Measurements from ENCODE around the gene UNC79. TPM values are rescaled to one million over a fixed set of nuclear protein-coding genes. Genes with fewer than 3 reads are reported as not detected.
"Not testable (repeated sequence)": the region's sequence is repeated elsewhere in the genome, so short reads cannot be mapped to it uniquely, and the experiment has no call there.

UNC79 gene
- total and polyA plus RNA-seq, 7 experiments from 2014 or later, result 0.05 to 0.15 (median 0.08) TPM; not detected in 3

DNA sequence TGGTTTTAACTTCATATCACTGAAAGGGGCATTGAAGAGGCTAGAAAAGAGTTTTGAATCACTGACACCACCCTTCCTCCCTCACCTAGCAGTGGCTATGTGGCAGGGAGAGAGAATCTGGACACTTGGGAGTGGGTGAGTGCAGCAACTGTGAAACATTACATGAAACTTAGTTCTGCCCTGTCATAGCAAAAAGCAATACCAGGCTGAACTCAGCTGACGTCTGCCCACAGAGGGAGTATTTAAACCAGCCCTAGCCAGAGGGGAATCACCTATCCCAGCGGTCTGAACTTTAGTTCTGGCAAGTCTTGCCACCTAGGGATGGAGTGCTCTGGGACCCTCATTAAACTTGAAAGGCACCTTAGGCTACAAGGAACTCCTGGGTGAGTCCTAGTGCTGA lies 20.7 kb upstream of the UNC79 start:
- Histone ChIP-seq H3K27ac (ENCODE audit: low read depth, low read length) (no peak overlapping the region), H3K36me3 (ENCODE audit: control insufficient read depth in 2 of 3, insufficient read depth in 3 of 3, low read length in 3 of 3) (no peaks in the 10 kb centered on the region), H3K4me3 (ENCODE audit: low read length) (no peak overlapping the region), H3K9me3 (ENCODE audit: control insufficient read depth in 2 of 3, low read length in 3 of 3) (no peaks in the 10 kb centered on the region), H3K27me3 (ENCODE audit: control insufficient read depth in 2 of 2, insufficient read depth in 2 of 2, low read length in 2 of 2) (peaks cover 0 to 4% of the 10 kb centered on the region in 2 donors), H3K4me1 (ENCODE audit: control insufficient read depth in 2 of 2, insufficient read depth in 2 of 2, low read length in 2 of 2) (no peaks in the 10 kb centered on the region)
- intact Hi-C loops (cut with micrococcal nuclease), result no loop called here
- peaks cover 0 to 7% (median 0%) of the 10 kb centered on the region in 5 donors for H3K36me3 Mint-ChIP-seq
- ATAC-seq (no peak), DNase-seq (no peak)
- no peak overlapping the region for H3K4me3 Mint-ChIP-seq
- H3K9me3 Mint-ChIP-seq, result peaks cover 0 to 31% (median 13%) of the 10 kb centered on the region in 11 donors
- ChIA-PET POLR2A (no interaction called here), CTCF (no interaction called here)
- H3K27me3 Mint-ChIP-seq, result peaks cover 0 to 14% (median 4%) of the 10 kb centered on the region in 5 donors
- no peaks in the 10 kb centered on the region for H3K4me1 Mint-ChIP-seq
- H3K27ac Mint-ChIP-seq, result no peak overlapping the region

DNA sequence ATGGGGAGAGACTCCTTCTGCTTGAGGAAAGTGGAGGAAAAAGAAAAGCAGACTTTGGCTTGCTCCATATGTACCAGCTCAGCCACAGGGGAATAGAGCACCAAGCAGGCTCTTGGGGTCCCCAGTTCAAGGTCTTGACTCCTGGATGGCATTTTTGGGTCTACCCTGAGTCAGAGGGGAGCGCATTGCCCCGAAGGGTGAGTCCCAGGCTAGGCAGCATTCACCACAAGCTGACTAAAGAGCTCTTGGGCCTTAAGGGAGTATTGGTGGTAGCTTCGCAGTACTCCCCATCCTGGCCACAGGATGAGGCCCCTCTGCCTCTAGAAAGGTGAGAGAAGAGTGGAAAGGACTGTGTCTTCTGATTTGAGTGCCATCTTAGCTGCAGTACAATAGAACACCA lies 19.8 kb upstream of the UNC79 start:
- no peak overlapping the region for H3K27ac ChIP-seq (ENCODE audit: low read depth, low read length)
- POLR2A ChIA-PET, result no interaction called here
- ATAC-seq, result no peak

DNA sequence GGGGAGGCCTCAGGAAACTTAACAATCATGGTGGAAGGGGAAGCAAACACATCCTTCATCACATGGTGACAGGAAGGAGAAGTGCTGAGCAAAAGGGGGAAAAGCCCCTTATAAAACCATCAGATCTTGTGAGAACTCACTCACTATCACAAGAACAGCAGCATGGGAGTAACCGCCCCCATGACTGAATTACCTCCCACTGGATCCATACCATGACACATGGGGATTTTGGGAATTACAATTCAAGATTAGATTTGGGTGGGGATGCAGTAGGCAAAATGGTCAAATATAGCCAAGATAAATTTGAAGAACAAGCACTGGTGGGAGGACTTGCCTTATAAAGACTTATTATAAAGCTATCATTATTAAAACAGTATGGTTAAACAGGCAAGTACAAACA lies 5.6 kb upstream of the UNC79 start:
- H3K36me3 ChIP-seq (ENCODE audit: control insufficient read depth in 2 of 3, insufficient read depth in 3 of 3, low read length in 3 of 3); H3K4me3 ChIP-seq (ENCODE audit: low read length); H3K9me3 ChIP-seq (ENCODE audit: control insufficient read depth in 2 of 3, low read length in 3 of 3); H3K4me1 ChIP-seq (ENCODE audit: control insufficient read depth in 2 of 2, insufficient read depth in 2 of 2, low read length in 2 of 2); H3K27ac ChIP-seq (ENCODE audit: low read depth, low read length); ATAC-seq; H3K27me3 ChIP-seq (ENCODE audit: control insufficient read depth in 2 of 2, insufficient read depth in 2 of 2, low read length in 2 of 2); DNase-seq; POLR2A ChIA-PET; H3K4me3 Mint-ChIP-seq; H3K36me3 Mint-ChIP-seq; intact Hi-C loops (cut with micrococcal nuclease); CTCF ChIA-PET; H3K4me1 Mint-ChIP-seq; H3K27ac Mint-ChIP-seq: not testable (repeated sequence)
- Mint-ChIP-seq H3K27me3 (peaks cover 13 to 41% (median 35%) of the 10 kb centered on the region in 5 donors), H3K9me3 (peaks cover 8 to 82% (median 33%) of the 10 kb centered on the region in 11 donors)

More for the DNA sequence above, 19.8 kb upstream of the UNC79 start:
- H3K36me3 Mint-ChIP-seq, result peaks cover 0 to 7% (median 0%) of the 10 kb centered on the region in 5 donors
- no peak overlapping the region for H3K27ac Mint-ChIP-seq
- intact Hi-C loops (cut with micrococcal nuclease), result no loop called here
- no peak overlapping the region for H3K4me3 ChIP-seq (ENCODE audit: low read length)
- H3K36me3 ChIP-seq (ENCODE audit: control insufficient read depth in 2 of 3, insufficient read depth in 3 of 3, low read length in 3 of 3), result no peaks in the 10 kb centered on the region
- peaks cover 0 to 14% (median under 1%) of the 10 kb centered on the region in 5 donors for H3K27me3 Mint-ChIP-seq
- no peak overlapping the region for H3K4me3 Mint-ChIP-seq
- no peaks in the 10 kb centered on the region for H3K4me1 Mint-ChIP-seq
- CTCF ChIA-PET, result no interaction called here
- DNase-seq, result no peak
- H3K9me3 ChIP-seq (ENCODE audit: control insufficient read depth in 2 of 3, low read length in 3 of 3), result no peaks in the 10 kb centered on the region
- H3K4me1 ChIP-seq (ENCODE audit: control insufficient read depth in 2 of 2, insufficient read depth in 2 of 2, low read length in 2 of 2), result no peaks in the 10 kb centered on the region
- H3K9me3 Mint-ChIP-seq, result peaks cover 0 to 31% (median 13%) of the 10 kb centered on the region in 11 donors
- H3K27me3 ChIP-seq (ENCODE audit: control insufficient read depth in 2 of 2, insufficient read depth in 2 of 2, low read length in 2 of 2), result peaks cover 0 to 4% of the 10 kb centered on the region in 2 donors

DNA sequence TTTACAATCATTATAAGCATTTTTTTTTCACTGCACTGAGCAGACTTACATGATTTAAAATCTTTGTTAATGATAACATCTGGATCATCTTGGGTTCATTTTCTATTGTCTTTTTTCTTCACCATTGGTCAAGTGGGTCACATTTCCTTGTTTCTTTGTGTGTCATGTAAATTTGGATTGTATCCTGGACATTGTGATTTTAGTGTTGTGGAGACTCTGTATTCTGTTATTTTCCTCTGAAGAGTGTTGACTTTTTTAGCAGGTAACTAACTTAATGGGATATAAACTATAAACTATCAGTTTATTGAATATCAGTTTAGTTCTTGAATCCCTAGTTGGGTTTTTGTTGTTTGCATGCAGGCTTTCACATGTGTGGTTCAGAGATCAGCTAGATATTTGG lies 4.0 kb upstream of the UNC79 start:
- no peaks in the 10 kb centered on the region for H3K27me3 ChIP-seq (ENCODE audit: control insufficient read depth in 2 of 2, insufficient read depth in 2 of 2, low read length in 2 of 2)
- H3K4me1 ChIP-seq (ENCODE audit: control insufficient read depth in 2 of 2, insufficient read depth in 2 of 2, low read length in 2 of 2), result no peaks in the 10 kb centered on the region
- Mint-ChIP-seq H3K27me3 (peaks cover 20 to 38% (median 29%) of the 10 kb centered on the region in 5 donors), H3K4me3 (no peak overlapping the region), H3K4me1 (peaks cover 0 to 1% (median 0%) of the 10 kb centered on the region in 7 donors), H3K27ac (no peak overlapping the region), H3K9me3 (peaks cover 8 to 72% (median 31%) of the 10 kb centered on the region in 11 donors), H3K36me3 (peaks cover 0 to 8% (median 4%) of the 10 kb centered on the region in 5 donors)
- intact Hi-C loops (cut with micrococcal nuclease), result no loop called here
- no peak for ATAC-seq
- POLR2A ChIA-PET, result no interaction called here
- no peaks in the 10 kb centered on the region for H3K36me3 ChIP-seq (ENCODE audit: control insufficient read depth in 2 of 3, insufficient read depth in 3 of 3, low read length in 3 of 3)
- H3K9me3 ChIP-seq (ENCODE audit: control insufficient read depth in 2 of 3, low read length in 3 of 3), result peaks cover 0 to 5% (median 0%) of the 10 kb centered on the region in 3 experiments
- no peak overlapping the region for H3K4me3 ChIP-seq (ENCODE audit: low read length)
- no peak for DNase-seq
- H3K27ac ChIP-seq (ENCODE audit: low read depth, low read length), result no peak overlapping the region
- CTCF ChIA-PET, result no interaction called here

DNA sequence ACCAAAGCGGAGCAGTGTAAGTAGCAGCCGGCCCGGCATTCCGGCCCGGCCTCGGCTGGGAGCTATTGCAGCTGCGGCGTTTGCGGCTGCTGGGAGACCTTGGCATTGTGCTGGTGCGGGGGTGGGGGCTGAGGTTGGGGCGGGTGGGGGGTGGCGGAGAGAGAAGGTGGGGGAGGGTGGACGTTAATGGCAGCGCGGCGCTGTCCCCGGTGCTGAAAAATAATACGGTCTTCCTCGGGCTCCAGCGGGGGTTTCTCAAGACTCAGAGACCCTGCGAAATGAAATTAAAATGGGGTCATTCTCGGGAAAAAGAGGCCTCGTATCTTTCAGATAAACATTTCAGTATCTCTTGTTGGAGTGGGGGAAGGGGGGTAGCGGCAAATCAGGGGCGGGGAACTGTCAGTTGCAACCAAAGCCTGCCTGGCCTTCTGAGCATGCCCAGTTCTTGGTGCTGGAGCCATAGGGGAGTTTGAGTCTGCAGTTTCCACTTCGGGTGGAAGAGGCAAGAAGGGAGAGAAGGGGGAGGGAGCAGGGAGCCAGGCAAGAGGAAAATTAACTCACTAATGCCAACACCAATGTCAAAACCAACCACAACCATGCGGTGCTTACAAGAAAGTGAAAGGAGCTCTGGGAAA lies 414 bp downstream of the UNC79 start:
- no peak for DNase-seq
- H3K27me3 Mint-ChIP-seq, result peaks cover 34 to 57% (median 54%) of the 10 kb centered on the region in 5 donors
- H3K4me1 Mint-ChIP-seq, result no peaks in the 10 kb centered on the region
- peaks cover 0 to 4% (median 0%) of the 10 kb centered on the region in 5 donors for H3K36me3 Mint-ChIP-seq
- H3K4me3 ChIP-seq (ENCODE audit: low read length), result no peak overlapping the region
- no peaks in the 10 kb centered on the region for H3K4me1 ChIP-seq (ENCODE audit: control insufficient read depth in 2 of 2, insufficient read depth in 2 of 2, low read length in 2 of 2)
- no peaks in the 10 kb centered on the region for H3K36me3 ChIP-seq (ENCODE audit: control insufficient read depth in 2 of 3, insufficient read depth in 3 of 3, low read length in 3 of 3)
- intact Hi-C loops (cut with micrococcal nuclease), result no loop called here
- POLR2A ChIA-PET, result no interaction called here
- peak overlapping the region in 1 of 10 donors; percentile 33 for H3K4me3 Mint-ChIP-seq
- H3K9me3 ChIP-seq (ENCODE audit: control insufficient read depth in 2 of 3, low read length in 3 of 3), result peaks cover 0 to 5% (median 0%) of the 10 kb centered on the region in 3 experiments
- H3K9me3 Mint-ChIP-seq, result peaks cover 7 to 37% (median 17%) of the 10 kb centered on the region in 11 donors
- H3K27ac ChIP-seq (ENCODE audit: low read depth, low read length), result no peak overlapping the region
- no peak overlapping the region for H3K27ac Mint-ChIP-seq
- peaks cover 0 to 10% of the 10 kb centered on the region in 2 donors for H3K27me3 ChIP-seq (ENCODE audit: control insufficient read depth in 2 of 2, insufficient read depth in 2 of 2, low read length in 2 of 2)
- ATAC-seq, result no peak
- CTCF ChIA-PET, result no interaction called here

DNA sequence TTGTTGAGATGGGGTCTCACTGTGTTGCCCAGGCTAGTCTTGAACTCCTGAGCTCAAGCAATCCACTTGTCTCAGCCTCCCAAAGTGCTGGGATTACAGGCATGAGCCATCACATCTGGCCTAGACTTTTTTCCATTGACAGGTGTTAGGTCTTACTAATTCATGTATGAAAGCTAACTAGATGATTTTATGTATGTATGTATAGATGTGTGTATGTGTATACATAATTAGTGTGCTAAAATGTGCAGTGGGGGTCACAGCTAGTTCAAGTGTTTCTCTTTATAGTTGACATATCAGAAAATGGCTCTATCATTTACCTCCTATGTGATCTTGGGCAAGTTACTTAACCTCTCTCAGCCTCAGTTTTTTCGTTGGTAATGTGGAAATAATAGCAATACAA lies 23.5 kb downstream of the UNC79 start:
- peaks cover 15 to 64% (median 56%) of the 10 kb centered on the region in 5 donors for H3K27me3 Mint-ChIP-seq
- DNase-seq, result no peak
- H3K4me3 Mint-ChIP-seq, result no peak overlapping the region
- intact Hi-C loops (cut with micrococcal nuclease), result no loop called here
- Histone ChIP-seq H3K36me3 (ENCODE audit: control insufficient read depth in 2 of 3, insufficient read depth in 3 of 3, low read length in 3 of 3) (no peaks in the 10 kb centered on the region), H3K27ac (ENCODE audit: low read depth, low read length) (no peak overlapping the region), H3K27me3 (ENCODE audit: control insufficient read depth in 2 of 2, insufficient read depth in 2 of 2, low read length in 2 of 2) (peaks cover 0 to 4% of the 10 kb centered on the region in 2 donors), H3K9me3 (ENCODE audit: control insufficient read depth in 2 of 3, low read length in 3 of 3) (no peaks in the 10 kb centered on the region), H3K4me1 (ENCODE audit: control insufficient read depth in 2 of 2, insufficient read depth in 2 of 2, low read length in 2 of 2) (no peaks in the 10 kb centered on the region), H3K4me3 (ENCODE audit: low read length) (no peak overlapping the region)
- ATAC-seq, result no peak
- POLR2A ChIA-PET, result no interaction called here
- CTCF ChIA-PET, result no interaction called here
- H3K27ac Mint-ChIP-seq, result no peak overlapping the region
- no peaks in the 10 kb centered on the region for H3K4me1 Mint-ChIP-seq
- H3K36me3 Mint-ChIP-seq, result peaks cover 0 to 4% (median 0%) of the 10 kb centered on the region in 5 donors
- peaks cover 0 to 13% (median 2%) of the 10 kb centered on the region in 11 donors for H3K9me3 Mint-ChIP-seq

DNA sequence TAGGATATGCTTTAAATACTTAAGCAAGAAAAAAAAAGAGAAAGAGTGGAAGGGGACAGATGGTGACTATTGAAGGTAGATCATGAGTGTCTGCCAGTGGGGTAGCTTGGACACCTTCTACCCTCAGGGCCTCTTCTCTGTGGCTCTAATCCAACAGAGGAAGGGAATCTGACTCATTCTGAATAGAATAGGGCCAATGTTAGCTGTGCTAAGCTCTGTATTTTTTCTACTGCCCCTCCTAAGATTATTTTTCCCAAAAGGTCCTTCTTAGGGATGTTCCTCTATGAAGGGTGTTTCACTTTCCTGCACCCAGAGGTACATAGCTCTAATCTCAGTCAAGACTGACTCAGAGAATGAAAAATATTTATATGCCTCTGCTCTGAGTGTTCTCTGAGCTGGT lies 25.6 kb downstream of the UNC79 start:
- peaks cover 0 to 13% (median 2%) of the 10 kb centered on the region in 11 donors for H3K9me3 Mint-ChIP-seq
- Histone ChIP-seq H3K4me3 (ENCODE audit: low read length) (no peak overlapping the region), H3K36me3 (ENCODE audit: control insufficient read depth in 2 of 3, insufficient read depth in 3 of 3, low read length in 3 of 3) (no peaks in the 10 kb centered on the region), H3K27me3 (ENCODE audit: control insufficient read depth in 2 of 2, insufficient read depth in 2 of 2, low read length in 2 of 2) (peaks cover 0 to 4% of the 10 kb centered on the region in 2 donors), H3K9me3 (ENCODE audit: control insufficient read depth in 2 of 3, low read length in 3 of 3) (no peaks in the 10 kb centered on the region), H3K4me1 (ENCODE audit: control insufficient read depth in 2 of 2, insufficient read depth in 2 of 2, low read length in 2 of 2) (no peaks in the 10 kb centered on the region), H3K27ac (ENCODE audit: low read depth, low read length) (no peak overlapping the region)
- ChIA-PET CTCF (no interaction called here), POLR2A (no interaction called here)
- no peaks in the 10 kb centered on the region for H3K36me3 Mint-ChIP-seq
- intact Hi-C loops (cut with micrococcal nuclease), result no loop called here
- H3K4me1 Mint-ChIP-seq, result no peaks in the 10 kb centered on the region
- no peak overlapping the region for H3K4me3 Mint-ChIP-seq
- H3K27me3 Mint-ChIP-seq, result peaks cover 13 to 47% (median 39%) of the 10 kb centered on the region in 5 donors
- DNase-seq (no peak), ATAC-seq (no peak)
- no peak overlapping the region for H3K27ac Mint-ChIP-seq
